Measurements from ENCODE around the gene CYP2B6. TPM values are rescaled to one million over a fixed set of nuclear protein-coding genes. Genes with fewer than 3 reads are reported as not detected.

The CYP2B6 gene
- total RNA-seq, 6 experiments from 2014 or later = 7.9 to 5,721 (median 385) TPM

DNA sequence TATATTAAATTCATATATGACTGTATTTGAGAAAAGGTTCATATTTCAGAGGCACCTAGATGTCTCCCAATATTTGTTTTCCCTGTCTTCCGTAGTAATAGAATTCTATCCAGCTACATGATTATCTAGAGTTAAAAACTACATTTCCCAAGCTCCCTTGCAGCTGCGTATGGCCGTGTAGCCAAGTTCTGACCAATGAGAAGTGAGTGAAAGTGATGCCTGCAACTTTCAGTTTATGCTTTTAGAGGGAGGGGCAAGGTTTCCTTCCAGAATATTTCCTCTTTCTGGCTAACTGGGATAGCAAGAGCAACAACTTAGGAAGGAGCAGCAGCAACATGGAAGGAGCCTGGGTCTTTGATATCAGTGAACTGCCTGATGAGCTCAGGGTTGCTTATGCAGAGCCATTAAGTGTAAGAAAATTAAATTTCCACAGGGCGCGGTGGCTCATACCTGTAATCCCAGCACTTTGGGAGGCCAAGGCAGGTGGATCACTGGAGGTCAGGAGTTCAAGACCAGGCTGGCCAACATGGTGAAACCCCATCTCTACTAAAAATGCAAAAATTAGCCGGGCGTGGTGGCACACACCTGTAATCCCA, 74.0 kb downstream of the CYP2B6 start:
- peak; percentile 53 to 66 (median 58) for ATAC-seq
- Histone ChIP-seq H3K4me3 (no peak overlapping the region), H3K9me3 (no peaks in the 10 kb centered on the region), H3K4me1 (no peaks in the 10 kb centered on the region), H3K27me3 (no peaks in the 10 kb centered on the region), H3K36me3 (no peaks in the 10 kb centered on the region), H3K27ac (no peak overlapping the region)
- WGBS (ENCODE audit: insufficient coverage, low coverage, low lambda C conversion rate, missing lambda C conversion rate) = 44% methylated on average over 5 of the region's 7 CpGs
- intact Hi-C loops (cut with DNase I) = no loop called here
- DNase-seq = no peak
- TF ChIP-seq, protein P1, sequence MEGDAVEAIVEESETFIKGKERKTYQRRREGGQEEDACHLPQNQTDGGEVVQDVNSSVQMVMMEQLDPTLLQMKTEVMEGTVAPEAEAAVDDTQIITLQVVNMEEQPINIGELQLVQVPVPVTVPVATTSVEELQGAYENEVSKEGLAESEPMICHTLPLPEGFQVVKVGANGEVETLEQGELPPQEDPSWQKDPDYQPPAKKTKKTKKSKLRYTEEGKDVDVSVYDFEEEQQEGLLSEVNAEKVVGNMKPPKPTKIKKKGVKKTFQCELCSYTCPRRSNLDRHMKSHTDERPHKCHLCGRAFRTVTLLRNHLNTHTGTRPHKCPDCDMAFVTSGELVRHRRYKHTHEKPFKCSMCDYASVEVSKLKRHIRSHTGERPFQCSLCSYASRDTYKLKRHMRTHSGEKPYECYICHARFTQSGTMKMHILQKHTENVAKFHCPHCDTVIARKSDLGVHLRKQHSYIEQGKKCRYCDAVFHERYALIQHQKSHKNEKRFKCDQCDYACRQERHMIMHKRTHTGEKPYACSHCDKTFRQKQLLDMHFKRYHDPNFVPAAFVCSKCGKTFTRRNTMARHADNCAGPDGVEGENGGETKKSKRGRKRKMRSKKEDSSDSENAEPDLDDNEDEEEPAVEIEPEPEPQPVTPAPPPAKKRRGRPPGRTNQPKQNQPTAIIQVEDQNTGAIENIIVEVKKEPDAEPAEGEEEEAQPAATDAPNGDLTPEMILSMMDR (IDR thresholded peaks at IDR 0.05) = no peak
- no peak for TF ChIP-seq POLR2A (IDR thresholded peaks at IDR 0.05)

Other genes with a start within 250 kb of the CYP2B6 start
- 10 to 100 TPM in 2 of 6 experiments, 1 to 10 TPM in 4; 2.9 to 11.2 (median 4.4) TPM for gene ACTMAP, start 240.8 kb upstream of the CYP2B6 start, total RNA-seq
- 10 to 100 TPM; 21.4 to 33.1 (median 24.7) TPM for gene SNRPA, start 240.1 kb upstream of the CYP2B6 start, total RNA-seq
- gene MIA, start 215.8 kb upstream of the CYP2B6 start, total RNA-seq = 1 to 10 TPM in 2 of 6 experiments, under 1 TPM in 1, not detected in 3; 0.86 to 1.9 (median 1.1) TPM
- 10 to 100 TPM in 3 of 6 experiments, 1 to 10 TPM in 3; 6.4 to 17.2 (median 10.2) TPM for gene RAB4B, start 213.0 kb upstream of the CYP2B6 start, total RNA-seq
- gene EGLN2, start 192.1 kb upstream of the CYP2B6 start, total RNA-seq = 10 to 100 TPM; 34.5 to 47.0 (median 37.4) TPM
- 1,000 to 10,000 TPM in 3 of 6 experiments, 100 to 1,000 TPM in 1, 10 to 100 TPM in 2; 73.6 to 3,618 (median 1,239) TPM for gene CYP2A6, start 140.8 kb upstream of the CYP2B6 start, total RNA-seq
- 1,000 to 10,000 TPM in 1 of 6 experiments, 100 to 1,000 TPM in 2, 10 to 100 TPM in 1, 1 to 10 TPM in 2; 2.5 to 2,068 (median 134) TPM for gene CYP2A7, start 109.1 kb upstream of the CYP2B6 start, total RNA-seq
- gene CYP2A13, start 97.2 kb downstream of the CYP2B6 start, total RNA-seq = 10 to 100 TPM in 1 of 6 experiments, 1 to 10 TPM in 1, under 1 TPM in 1, not detected in 3; 0.73 to 15.8 (median 2.1) TPM
- gene CYP2F1, start 123.2 kb downstream of the CYP2B6 start, total RNA-seq = not detected
- gene CYP2S1, start 201.9 kb downstream of the CYP2B6 start, total RNA-seq = 1 to 10 TPM in 3 of 6 experiments, under 1 TPM in 3; 0.54 to 1.9 (median 0.99) TPM
- 10 to 100 TPM in 3 of 6 experiments, 1 to 10 TPM in 3; 5.7 to 20.3 (median 10.2) TPM for gene AXL, start 227.9 kb downstream of the CYP2B6 start, total RNA-seq